ENCODE data around the gene MAP2K7.

DNA sequence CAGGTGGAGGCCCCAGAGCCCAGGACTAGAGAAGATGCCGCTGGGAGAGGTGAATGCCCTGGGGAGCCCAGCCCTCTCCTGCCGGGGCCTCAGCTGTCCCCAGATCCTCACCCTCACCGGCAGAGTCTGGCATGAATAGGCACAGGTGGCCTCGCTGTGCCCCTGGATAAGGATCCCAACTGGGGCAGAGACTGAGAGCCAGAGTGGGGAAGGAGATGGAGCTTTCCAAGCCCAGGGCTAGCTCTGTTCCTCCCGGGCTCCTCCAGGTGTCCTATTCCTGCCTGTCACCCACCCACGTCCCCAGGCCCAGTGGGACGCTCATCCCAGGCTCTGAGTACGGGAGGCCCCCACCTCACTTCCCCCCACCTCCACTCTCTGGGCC is 46.0 kb upstream of the MAP2K7 start:
- TF ChIP-seq POLR2A (IDR thresholded peaks at IDR 0.05) = no peak
- TF ChIP-seq, protein P1, sequence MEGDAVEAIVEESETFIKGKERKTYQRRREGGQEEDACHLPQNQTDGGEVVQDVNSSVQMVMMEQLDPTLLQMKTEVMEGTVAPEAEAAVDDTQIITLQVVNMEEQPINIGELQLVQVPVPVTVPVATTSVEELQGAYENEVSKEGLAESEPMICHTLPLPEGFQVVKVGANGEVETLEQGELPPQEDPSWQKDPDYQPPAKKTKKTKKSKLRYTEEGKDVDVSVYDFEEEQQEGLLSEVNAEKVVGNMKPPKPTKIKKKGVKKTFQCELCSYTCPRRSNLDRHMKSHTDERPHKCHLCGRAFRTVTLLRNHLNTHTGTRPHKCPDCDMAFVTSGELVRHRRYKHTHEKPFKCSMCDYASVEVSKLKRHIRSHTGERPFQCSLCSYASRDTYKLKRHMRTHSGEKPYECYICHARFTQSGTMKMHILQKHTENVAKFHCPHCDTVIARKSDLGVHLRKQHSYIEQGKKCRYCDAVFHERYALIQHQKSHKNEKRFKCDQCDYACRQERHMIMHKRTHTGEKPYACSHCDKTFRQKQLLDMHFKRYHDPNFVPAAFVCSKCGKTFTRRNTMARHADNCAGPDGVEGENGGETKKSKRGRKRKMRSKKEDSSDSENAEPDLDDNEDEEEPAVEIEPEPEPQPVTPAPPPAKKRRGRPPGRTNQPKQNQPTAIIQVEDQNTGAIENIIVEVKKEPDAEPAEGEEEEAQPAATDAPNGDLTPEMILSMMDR (IDR thresholded peaks at IDR 0.05) = no peak
